Vagina (tissue), 2 donors: ENCODE measurements around the gene ZNHIT2. TPM values are rescaled to one million over a fixed set of nuclear protein-coding genes. Genes with fewer than 3 reads are reported as not detected.

Experiments
- DNase-seq, 2 donors: peaks; one replicate each; pipeline ENCODE4 v3.0.0-alpha.2; 2017; ENCODE audit errors: extremely low spot score in 2 of 2
- H3K27ac ChIP-seq: fragments of 200-600 bp; sonication (generic); one replicate; pipeline ENCODE4 v1.5.1; 2019
- H3K27me3 ChIP-seq: fragments of 200-600 bp; sonication (generic); one replicate; pipeline ENCODE4 v1.5.1; 2019
- H3K36me3 ChIP-seq, 2 donors: fragments of 200-600 bp; sonication (generic); one replicate each; pipeline ENCODE4 v1.5.1; 2017 to 2019
- H3K4me1 ChIP-seq: fragments of 200-600 bp; sonication (generic); one replicate; pipeline ENCODE4 v1.5.1; 2019
- H3K4me3 ChIP-seq, 2 donors: fragments of 200-600 bp; sonication (generic); 1 replicate in 1 of 2; 2 replicates in 1 of 2; pipeline ENCODE4 v1.5.1; 2016 to 2019
- H3K9me3 ChIP-seq: fragments of 200-600 bp; sonication (generic); one replicate; pipeline ENCODE4 v1.5.1; 2019
- POLR2A ChIP-seq, 2 donors: fragments of 450-650 bp; IDR thresholded peaks; one replicate each; pipeline ENCODE4 v1.6.1; 2017; ENCODE audit warnings: antibody characterized with exemption in 2 of 2, mild to moderate bottlenecking in 2 of 2, moderate library complexity in 2 of 2
- POLR2AphosphoS5 ChIP-seq, 2 donors: sonication (generic); formaldehyde crosslinking; IDR thresholded peaks; one replicate each; pipeline ENCODE4 v1.9.0; 2017; ENCODE audit warnings: antibody characterized with exemption in 2 of 2, mild to moderate bottlenecking in 2 of 2, low read depth in 1 of 2; ENCODE audit not compliant: insufficient read depth in 1 of 2
- intact Hi-C: fragments of 100-400 bp; cut with DNase I; formaldehyde crosslinking; loops from one replicate; pipeline ENCODE4 v1.15.1; 2023
- total RNA-seq: library from RNA; depleted of rRNA; stranded (reverse); fragments of >200 nt; gene quantifications from one replicate; pipeline ENCODE4 v1.2.3, GENCODE V29; 2016
- TF ChIP-seq, protein P1 (sequence below), 3 experiments: fragments of 450-650 bp in 2 of 3; fragments of 200-600 bp in 1 of 3; sonication (generic) in 1 of 3; IDR thresholded peaks; one replicate each; pipeline ENCODE4 v1.5.1; 2017 to 2019; ENCODE audit warnings: antibody characterized with exemption in 3 of 3, mild to moderate bottlenecking in 2 of 3, moderate library complexity in 2 of 3

ZNHIT2 gene
- total RNA-seq, 1 donor from 2014 or later = 15.7 TPM

- no peaks in the 10 kb centered on the region for H3K27me3 ChIP-seq
- intact Hi-C loops = loop anchor here (10.0 kb wide), 1 partner anchor 195 kb away; no protein-coding TSS in a partner anchor
- peaks cover 20% of the 10 kb centered on the region for H3K4me1 ChIP-seq
- peaks cover 0 to 76% of the 10 kb centered on the region in 2 donors for H3K36me3 ChIP-seq
- no peak overlapping the region for H3K27ac ChIP-seq
- no peaks in the 10 kb centered on the region for H3K9me3 ChIP-seq
- DNase-seq = no peak
- TF ChIP-seq, protein P1, sequence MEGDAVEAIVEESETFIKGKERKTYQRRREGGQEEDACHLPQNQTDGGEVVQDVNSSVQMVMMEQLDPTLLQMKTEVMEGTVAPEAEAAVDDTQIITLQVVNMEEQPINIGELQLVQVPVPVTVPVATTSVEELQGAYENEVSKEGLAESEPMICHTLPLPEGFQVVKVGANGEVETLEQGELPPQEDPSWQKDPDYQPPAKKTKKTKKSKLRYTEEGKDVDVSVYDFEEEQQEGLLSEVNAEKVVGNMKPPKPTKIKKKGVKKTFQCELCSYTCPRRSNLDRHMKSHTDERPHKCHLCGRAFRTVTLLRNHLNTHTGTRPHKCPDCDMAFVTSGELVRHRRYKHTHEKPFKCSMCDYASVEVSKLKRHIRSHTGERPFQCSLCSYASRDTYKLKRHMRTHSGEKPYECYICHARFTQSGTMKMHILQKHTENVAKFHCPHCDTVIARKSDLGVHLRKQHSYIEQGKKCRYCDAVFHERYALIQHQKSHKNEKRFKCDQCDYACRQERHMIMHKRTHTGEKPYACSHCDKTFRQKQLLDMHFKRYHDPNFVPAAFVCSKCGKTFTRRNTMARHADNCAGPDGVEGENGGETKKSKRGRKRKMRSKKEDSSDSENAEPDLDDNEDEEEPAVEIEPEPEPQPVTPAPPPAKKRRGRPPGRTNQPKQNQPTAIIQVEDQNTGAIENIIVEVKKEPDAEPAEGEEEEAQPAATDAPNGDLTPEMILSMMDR (IDR thresholded peaks at IDR 0.05) = no peak
- TF ChIP-seq POLR2AphosphoS5 (IDR thresholded peaks at IDR 0.05; ENCODE audit: insufficient read depth in 1 of 2, low read depth in 1 of 2) (no peak), POLR2A (IDR thresholded peaks at IDR 0.05) (no peak)
- H3K4me3 ChIP-seq = no peak overlapping the region
Observed at GRCh38 chr11:65129649-65130441, 12.3 kb upstream of the ZNHIT2 start.

DNA sequence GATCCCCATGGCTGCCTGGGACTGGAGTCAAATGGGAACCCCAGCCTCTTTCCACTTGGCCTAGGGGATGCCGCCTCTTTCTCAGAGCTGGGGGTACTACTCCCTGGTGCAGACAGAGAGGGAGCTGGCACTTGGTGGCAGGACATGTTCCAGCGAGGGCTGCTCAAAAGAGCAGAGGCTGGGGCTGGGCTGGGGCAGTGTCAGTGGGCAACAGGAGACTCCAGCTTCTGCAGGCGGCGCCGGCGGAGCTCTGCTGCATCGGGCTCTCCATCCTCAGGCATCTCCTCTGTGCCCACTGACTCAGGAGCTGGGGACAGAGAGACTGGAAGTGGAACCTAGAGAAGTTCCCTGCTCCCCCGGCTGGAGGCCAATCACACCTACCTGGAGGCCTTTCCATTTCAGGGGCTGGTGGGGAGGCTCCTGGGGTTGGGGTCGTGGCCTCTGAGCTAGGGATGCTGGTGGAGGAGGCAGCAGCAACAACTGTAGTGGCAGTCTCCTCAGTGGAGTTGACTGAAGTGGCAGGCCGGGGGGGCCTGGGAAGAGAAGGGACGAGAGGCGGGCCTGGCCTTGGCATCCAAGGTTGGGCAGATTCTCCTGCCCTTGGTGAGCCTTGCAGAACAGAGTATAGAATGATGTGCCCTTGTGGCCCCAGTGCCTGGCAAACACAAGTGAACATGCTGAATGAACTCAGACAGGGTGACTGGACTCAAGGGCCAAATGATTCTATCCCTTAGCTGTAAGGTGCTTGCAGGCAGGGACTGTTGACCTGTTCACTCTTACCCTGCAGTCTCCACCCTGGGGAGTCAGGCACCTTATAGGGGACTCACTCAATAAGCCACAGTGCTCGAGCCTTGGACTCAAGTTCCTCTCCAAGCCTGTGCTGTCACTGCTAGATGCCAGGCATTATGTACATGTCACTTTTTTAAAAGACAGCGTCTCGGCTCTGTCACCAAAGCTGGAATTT is 11.0 kb upstream of the ZNHIT2 start:
- no peaks in the 10 kb centered on the region for H3K9me3 ChIP-seq
- no peaks in the 10 kb centered on the region for H3K27me3 ChIP-seq
- peaks cover 0 to 81% of the 10 kb centered on the region in 2 donors for H3K36me3 ChIP-seq
- intact Hi-C loops = loop anchor here (10.0 kb wide), 1 partner anchor 196 kb away; no protein-coding TSS in a partner anchor
- H3K4me1 ChIP-seq = peaks cover 19% of the 10 kb centered on the region
- no peak for DNase-seq
- no peak overlapping the region for H3K27ac ChIP-seq
- H3K4me3 ChIP-seq = no peak overlapping the region
- TF ChIP-seq, protein P1 (IDR thresholded peaks at IDR 0.05) = no peak
- TF ChIP-seq POLR2A (IDR thresholded peaks at IDR 0.05) = no peak
- TF ChIP-seq POLR2AphosphoS5 (IDR thresholded peaks at IDR 0.05; ENCODE audit: insufficient read depth in 1 of 2, low read depth in 1 of 2) = no peak

- no peak for DNase-seq
- Histone ChIP-seq H3K4me1 (peaks cover 19% of the 10 kb centered on the region), H3K36me3 (peaks cover 0 to 81% of the 10 kb centered on the region in 2 donors), H3K27me3 (no peaks in the 10 kb centered on the region), H3K9me3 (no peaks in the 10 kb centered on the region), H3K27ac (no peak overlapping the region), H3K4me3 (no peak overlapping the region)
- TF ChIP-seq, protein P1 (IDR thresholded peaks at IDR 0.05) = no peak
- TF ChIP-seq POLR2AphosphoS5 (IDR thresholded peaks at IDR 0.05; ENCODE audit: insufficient read depth in 1 of 2, low read depth in 1 of 2) = no peak
- no peak for TF ChIP-seq POLR2A (IDR thresholded peaks at IDR 0.05)
- intact Hi-C loops = loop anchor here (10.0 kb wide), 1 partner anchor 197 kb away; no protein-coding TSS in a partner anchor
Observed at GRCh38 chr11:65127473-65128181, 10.1 kb upstream of the ZNHIT2 start.

- Histone ChIP-seq H3K4me1 (peaks cover 14% of the 10 kb centered on the region), H3K9me3 (no peaks in the 10 kb centered on the region), H3K27me3 (no peaks in the 10 kb centered on the region), H3K4me3 (no peak overlapping the region), H3K27ac (no peak overlapping the region), H3K36me3 (peaks cover 0 to 73% of the 10 kb centered on the region in 2 donors)
- no peak for TF ChIP-seq POLR2AphosphoS5 (IDR thresholded peaks at IDR 0.05; ENCODE audit: insufficient read depth in 1 of 2, low read depth in 1 of 2)
- intact Hi-C loops = loop anchor here (10.0 kb wide), 1 partner anchor 198 kb away; no protein-coding TSS in a partner anchor
- DNase-seq = no peak
Observed at GRCh38 chr11:65126624-65127274, 9.2 kb upstream of the ZNHIT2 start.
